Fibroblast of peridontal ligament (primary cell): ENCODE results near the gene TMEM9.
"Not testable (repeated sequence)": the region's sequence is repeated elsewhere in the genome, so short reads cannot be mapped to it uniquely, and the experiment has no call there.

Experiments used
- DNase-seq: peaks from one replicate; pipeline ENCODE4 v3.0.0-alpha.2; 2010; ENCODE audit errors: extremely low read depth

TMEM9 gene

GRCh38 chr1:201172999-201173610, 18.8 kb upstream of the TMEM9 start:
- no peak for DNase-seq

GRCh38 chr1:201172326-201172725, 18.1 kb upstream of the TMEM9 start:
- DNase-seq = no peak

- peak; percentile 35 for DNase-seq
Measured at GRCh38 chr1:201171063-201172036, 17.1 kb upstream of the TMEM9 start.

GRCh38 chr1:201170533-201171062, 16.3 kb upstream of the TMEM9 start:
- DNase-seq = peak; percentile 83

- DNase-seq = no peak
Measured at GRCh38 chr1:201169971-201170532, 15.8 kb upstream of the TMEM9 start.

- no peak for DNase-seq
Measured at GRCh38 chr1:201169203-201169602, 14.9 kb upstream of the TMEM9 start.

GRCh38 chr1:201167041-201167991, 13.0 kb upstream of the TMEM9 start:
- DNase-seq = no peak

- no peak for DNase-seq
Measured at GRCh38 chr1:201164645-201165044, 10.4 kb upstream of the TMEM9 start.

- DNase-seq = no peak
Measured at GRCh38 chr1:201163707-201164106, 9.4 kb upstream of the TMEM9 start.

GRCh38 chr1:201163036-201163435, 8.8 kb upstream of the TMEM9 start:
- not testable (repeated sequence) for DNase-seq

- no peak for DNase-seq
Measured at GRCh38 chr1:201157949-201158348, 3.7 kb upstream of the TMEM9 start.

- DNase-seq = no peak
Measured at GRCh38 chr1:201156819-201157218, 2.5 kb upstream of the TMEM9 start.

GRCh38 chr1:201156346-201156745, 2.1 kb upstream of the TMEM9 start:
- no peak for DNase-seq

- DNase-seq = no peak
Measured at GRCh38 chr1:201155354-201155753, 1.1 kb upstream of the TMEM9 start.

GRCh38 chr1:201153474-201154388, 543 bp downstream of the TMEM9 start:
- no peak for DNase-seq

- peak; percentile 41 for DNase-seq
Measured at GRCh38 chr1:201149400-201149799, 4.9 kb downstream of the TMEM9 start.

GRCh38 chr1:201147396-201148015, 6.8 kb downstream of the TMEM9 start:
- no peak for DNase-seq

- no peak for DNase-seq
Measured at GRCh38 chr1:201146626-201147390, 7.5 kb downstream of the TMEM9 start.

GRCh38 chr1:201145816-201146215, 8.5 kb downstream of the TMEM9 start:
- DNase-seq = no peak
